CD14-positive monocyte (primary cell): ENCODE measurements around the gene LIN28B. TPM values are rescaled to one million over a fixed set of nuclear protein-coding genes. Genes with fewer than 3 reads are reported as not detected.

Source experiments
- DNase-seq, 3 donors: peaks; one replicate each; pipeline ENCODE4 v3.0.0-alpha.2; 2011 to 2022
- H2AFZ ChIP-seq: 2 replicates; pipeline ENCODE4 v1.6.0; 2012; ENCODE audit warnings: mild to moderate bottlenecking, low read depth, low read length, inconsistent platforms; ENCODE audit not compliant: insufficient read depth, poor library complexity, severe bottlenecking
- H3K27ac ChIP-seq, 2 donors: 1 replicate in 1 of 2; 2 replicates in 1 of 2; pipeline ENCODE4 v1.5.1; 2012 to 2013; ENCODE audit warnings: low read length in 2 of 2, control low read depth in 1 of 2, inconsistent platforms in 1 of 2, low read depth in 1 of 2, mild to moderate bottlenecking in 1 of 2
- H3K27me3 ChIP-seq, 2 donors: one replicate each; pipeline versions ENCODE4 v1.6.0 to v1.6.1; 2011 to 2013; ENCODE audit warnings: low read length in 2 of 2; ENCODE audit not compliant: control insufficient read depth in 2 of 2, insufficient read depth in 2 of 2
- H3K36me3 ChIP-seq, 2 donors: replicated peaks in 1 of 2; 1 replicate in 1 of 2; 2 replicates in 1 of 2; pipeline versions ENCODE4 v1.5.1 to v1.6.1; 2012 to 2013; ENCODE audit warnings: low read length in 2 of 2, control low read depth in 1 of 2, inconsistent platforms in 1 of 2, mild to moderate bottlenecking in 1 of 2; ENCODE audit not compliant: insufficient read depth in 2 of 2, control insufficient read depth in 1 of 2
- H3K4me1 ChIP-seq, 2 donors: 1 replicate in 1 of 2; 2 replicates in 1 of 2; pipeline versions ENCODE4 v1.5.1 to v1.6.1; 2012 to 2013; ENCODE audit warnings: low read length in 2 of 2, control low read depth in 1 of 2, inconsistent platforms in 1 of 2, mild to moderate bottlenecking in 1 of 2, moderate library complexity in 1 of 2; ENCODE audit not compliant: insufficient read depth in 2 of 2, control insufficient read depth in 1 of 2
- H3K4me2 ChIP-seq: replicated peaks from 2 replicates; pipeline ENCODE3; 2012; ENCODE audit warnings: low read length, moderate library complexity, mild to moderate bottlenecking; ENCODE audit not compliant: poor library complexity, severe bottlenecking; ENCODE audit errors: extremely low read depth
- H3K4me3 ChIP-seq, 3 experiments: fragments of 200-600 bp in 1 of 3; sonication (generic) in 1 of 3; replicated peaks in 1 of 3; 1 replicate in 2 of 3; 2 replicates in 1 of 3; pipeline ENCODE4 v1.5.1; 2011 to 2013; ENCODE audit warnings: low read length in 3 of 3, mild to moderate bottlenecking in 3 of 3, control low read depth in 2 of 3, low read depth in 2 of 3, inconsistent platforms in 1 of 3, moderate library complexity in 1 of 3
- H3K79me2 ChIP-seq: 2 replicates; pipeline ENCODE4 v1.6.0; 2012; ENCODE audit warnings: mild to moderate bottlenecking, control low read depth, inconsistent platforms, low read length, moderate library complexity; ENCODE audit not compliant: insufficient read depth
- H3K9ac ChIP-seq: 2 replicates; pipeline ENCODE4 v1.6.0; 2017; ENCODE audit warnings: low read length, mild to moderate bottlenecking; ENCODE audit not compliant: insufficient read depth, poor library complexity, severe bottlenecking
- H3K9me3 ChIP-seq, 2 donors: replicated peaks in 1 of 2; 1 replicate in 1 of 2; 2 replicates in 1 of 2; pipeline versions ENCODE4 v1.5.1 to v1.6.1; 2012 to 2013; ENCODE audit warnings: low read length in 2 of 2, control low read depth in 1 of 2; ENCODE audit not compliant: control insufficient read depth in 1 of 2, insufficient read depth in 1 of 2
- H4K20me1 ChIP-seq: 2 replicates; pipeline ENCODE4 v1.6.0; 2012; ENCODE audit warnings: mild to moderate bottlenecking, low read length, control low read depth, moderate library complexity; ENCODE audit not compliant: insufficient read depth
- H3K27ac Mint-ChIP-seq, 7 donors: one replicate each; pipeline ENCODE4 v1.8.0; 2020; ENCODE audit warnings: mild to moderate bottlenecking in 7 of 7, mixed read lengths in 7 of 7, moderate library complexity in 6 of 7, inconsistent platforms in 2 of 7
- H3K27me3 Mint-ChIP-seq, 3 donors: one replicate each; pipeline ENCODE4 v1.8.0; 2021 to 2022; ENCODE audit warnings: low read depth in 3 of 3, mild to moderate bottlenecking in 3 of 3, mixed read lengths in 3 of 3, moderate library complexity in 3 of 3, inconsistent platforms in 1 of 3
- H3K36me3 Mint-ChIP-seq, 2 donors: one replicate each; pipeline ENCODE4 v1.8.0; 2020; ENCODE audit warnings: mixed read lengths in 2 of 2, inconsistent platforms in 1 of 2, mild to moderate bottlenecking in 1 of 2
- H3K4me1 Mint-ChIP-seq: one replicate; pipeline ENCODE4 v1.8.0; 2020; ENCODE audit warnings: mild to moderate bottlenecking, mixed read lengths
- H3K4me3 Mint-ChIP-seq, 2 donors: one replicate each; pipeline ENCODE4 v1.8.0; 2020; ENCODE audit warnings: mild to moderate bottlenecking in 2 of 2, mixed read lengths in 2 of 2, moderate library complexity in 1 of 2
- H3K9me3 Mint-ChIP-seq, 7 donors: one replicate each; pipeline ENCODE4 v1.8.0; 2020 to 2022; ENCODE audit warnings: mixed read lengths in 7 of 7, mild to moderate bottlenecking in 6 of 7, moderate library complexity in 6 of 7, inconsistent platforms in 2 of 7
- WGBS: methylation state at CpG from one replicate; pipeline ENCODE4 v1.1.5; 2013; ENCODE audit warnings: missing lambda C conversion rate; ENCODE audit not compliant: insufficient coverage; 5-methylcytosine and 5-hydroxymethylcytosine counted together
- intact Hi-C, 2 donors: fragments of 100-400 bp; cut with micrococcal nuclease; formaldehyde crosslinking; loops; one replicate each; pipeline versions ENCODE4 v1.15.0 to v1.15.1; 2023
- polyA plus RNA-seq, 3 donors: library from polyadenylated mRNA; depleted of rRNA in 1 of 3; unstranded in 2 of 3; stranded (reverse) in 1 of 3; fragments of 300-500 nt in 2 of 3; fragments of >200 nt in 1 of 3; fragmentation: Illumina TruSeq in 2 of 3; gene quantifications; 1 replicate in 2 of 3; 2 replicates in 1 of 3; pipeline ENCODE4 v1.2.3, GENCODE V29; 2012 to 2021
- TF ChIP-seq, protein P1 (sequence below): fragments of 200-600 bp; IDR thresholded peaks from one replicate; pipeline ENCODE4 v1.8.0; 2022; ENCODE audit warnings: antibody characterized with exemption, mild to moderate bottlenecking

The LIN28B gene
- polyA plus RNA-seq, 3 donors, result not detected

- Histone ChIP-seq H3K9ac (no peak overlapping the region), H3K79me2 (no peaks in the 10 kb centered on the region), H2AFZ (no peak overlapping the region), H3K4me3 (no peak overlapping the region), H3K27ac (no peak overlapping the region), H3K9me3 (no peaks in the 10 kb centered on the region), H3K4me1 (no peaks in the 10 kb centered on the region), H3K36me3 (no peaks in the 10 kb centered on the region), H4K20me1 (no peaks in the 10 kb centered on the region), H3K27me3 (peaks cover 0 to 2% of the 10 kb centered on the region in 2 donors), H3K4me2 (no peak overlapping the region)
- Mint-ChIP-seq H3K36me3 (no peaks in the 10 kb centered on the region), H3K9me3 (peaks cover 0 to 2% (median 0%) of the 10 kb centered on the region in 7 donors), H3K4me1 (no peaks in the 10 kb centered on the region), H3K27me3 (peaks cover 4 to 9% (median 5%) of the 10 kb centered on the region in 3 donors), H3K4me3 (no peak overlapping the region), H3K27ac (no peak overlapping the region)
- no peak for DNase-seq
- no CpG with 5 or more reads among the region's 1 CpG for WGBS
- intact Hi-C loops, result no loop called here
- TF ChIP-seq, protein P1, sequence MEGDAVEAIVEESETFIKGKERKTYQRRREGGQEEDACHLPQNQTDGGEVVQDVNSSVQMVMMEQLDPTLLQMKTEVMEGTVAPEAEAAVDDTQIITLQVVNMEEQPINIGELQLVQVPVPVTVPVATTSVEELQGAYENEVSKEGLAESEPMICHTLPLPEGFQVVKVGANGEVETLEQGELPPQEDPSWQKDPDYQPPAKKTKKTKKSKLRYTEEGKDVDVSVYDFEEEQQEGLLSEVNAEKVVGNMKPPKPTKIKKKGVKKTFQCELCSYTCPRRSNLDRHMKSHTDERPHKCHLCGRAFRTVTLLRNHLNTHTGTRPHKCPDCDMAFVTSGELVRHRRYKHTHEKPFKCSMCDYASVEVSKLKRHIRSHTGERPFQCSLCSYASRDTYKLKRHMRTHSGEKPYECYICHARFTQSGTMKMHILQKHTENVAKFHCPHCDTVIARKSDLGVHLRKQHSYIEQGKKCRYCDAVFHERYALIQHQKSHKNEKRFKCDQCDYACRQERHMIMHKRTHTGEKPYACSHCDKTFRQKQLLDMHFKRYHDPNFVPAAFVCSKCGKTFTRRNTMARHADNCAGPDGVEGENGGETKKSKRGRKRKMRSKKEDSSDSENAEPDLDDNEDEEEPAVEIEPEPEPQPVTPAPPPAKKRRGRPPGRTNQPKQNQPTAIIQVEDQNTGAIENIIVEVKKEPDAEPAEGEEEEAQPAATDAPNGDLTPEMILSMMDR, result no peak
Observed at GRCh38 chr6:105112577-105112976, 155.7 kb downstream of the LIN28B start.

DNA sequence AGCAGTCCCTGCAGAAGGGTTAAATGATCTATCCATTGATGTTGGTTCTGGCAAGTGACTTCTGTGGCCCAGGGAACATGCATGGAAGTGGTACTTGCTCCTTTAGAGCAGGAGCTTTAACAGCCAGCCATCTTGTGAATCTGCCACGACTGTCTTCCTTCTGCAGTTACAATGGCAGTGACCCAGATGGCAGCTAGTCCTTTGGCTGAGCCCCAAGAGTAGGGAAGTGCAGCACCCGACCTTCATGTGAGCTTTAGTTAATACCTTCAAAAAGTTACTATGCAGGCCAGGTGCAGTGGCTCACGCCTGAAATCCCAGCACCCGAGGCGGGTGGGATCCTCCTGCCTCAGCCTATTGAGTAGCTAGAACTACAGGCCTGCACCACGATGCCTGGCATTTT lies 156.5 kb downstream of the LIN28B start:
- Mint-ChIP-seq H3K4me3 (no peak overlapping the region), H3K27ac (no peak overlapping the region), H3K9me3 (peaks cover 0 to 2% (median 0%) of the 10 kb centered on the region in 7 donors), H3K36me3 (no peaks in the 10 kb centered on the region), H3K4me1 (no peaks in the 10 kb centered on the region), H3K27me3 (peaks cover 4 to 9% (median 7%) of the 10 kb centered on the region in 3 donors)
- Histone ChIP-seq H3K9ac (no peak overlapping the region), H3K4me3 (no peak overlapping the region), H3K4me2 (no peak overlapping the region), H3K9me3 (no peaks in the 10 kb centered on the region), H2AFZ (no peak overlapping the region), H3K36me3 (no peaks in the 10 kb centered on the region), H3K79me2 (no peaks in the 10 kb centered on the region), H3K27me3 (peaks cover 0 to 2% of the 10 kb centered on the region in 2 donors), H4K20me1 (no peaks in the 10 kb centered on the region), H3K27ac (no peak overlapping the region), H3K4me1 (no peaks in the 10 kb centered on the region)
- TF ChIP-seq, protein P1, result no peak
- 75% methylated on average over 3 of the region's 6 CpGs for WGBS
- no peak for DNase-seq
- intact Hi-C loops, result no loop called here
